ENCODE data around the gene CDX1. TPM values are rescaled to one million over a fixed set of nuclear protein-coding genes. Genes with fewer than 3 reads are reported as not detected.

CDX1 gene
- total and polyA plus RNA-seq, 2 experiments from 2014 or later, result 0.62 TPM; not detected in 1

GRCh38 chr5:150144879-150145278, 21.7 kb upstream of the CDX1 start:
- Histone ChIP-seq H3K9me3 (ENCODE audit: low read depth) (no peaks in the 10 kb centered on the region), H3K27me3 (no peaks in the 10 kb centered on the region), H3K27ac (peak overlapping the region; percentile 70), H3K36me3 (no peaks in the 10 kb centered on the region), H3K4me1 (ENCODE audit: low read depth) (peaks cover 35% of the 10 kb centered on the region), H3K4me3 (no peak overlapping the region)
- DNase-seq (ENCODE audit: low read depth in 1 of 2, low spot score in 1 of 2), result peak in 1 of 2 donors; percentile 49
- TF ChIP-seq CTCF (IDR thresholded peaks at IDR 0.05; ENCODE audit: low read depth, low read length), result no peak

GRCh38 chr5:150146235-150146634, 20.3 kb upstream of the CDX1 start:
- no peaks in the 10 kb centered on the region for H3K9me3 ChIP-seq (ENCODE audit: low read depth)
- no peak for DNase-seq (ENCODE audit: low read depth in 1 of 2, low spot score in 1 of 2)
- no peaks in the 10 kb centered on the region for H3K36me3 ChIP-seq
- no peak for TF ChIP-seq CTCF (IDR thresholded peaks at IDR 0.05; ENCODE audit: low read depth, low read length)
- H3K4me1 ChIP-seq (ENCODE audit: low read depth), result peaks cover 35% of the 10 kb centered on the region
- no peak overlapping the region for H3K27ac ChIP-seq
- no peak overlapping the region for H3K4me3 ChIP-seq
- no peaks in the 10 kb centered on the region for H3K27me3 ChIP-seq

GRCh38 chr5:150146862-150147601, 19.5 kb upstream of the CDX1 start:
- no peaks in the 10 kb centered on the region for H3K36me3 ChIP-seq
- H3K4me1 ChIP-seq (ENCODE audit: low read depth), result peaks cover 30% of the 10 kb centered on the region
- H3K27me3 ChIP-seq, result no peaks in the 10 kb centered on the region
- no peak overlapping the region for H3K27ac ChIP-seq
- H3K4me3 ChIP-seq, result no peak overlapping the region
- TF ChIP-seq CTCF (IDR thresholded peaks at IDR 0.05; ENCODE audit: low read depth, low read length), result no peak
- no peak for DNase-seq (ENCODE audit: low read depth in 1 of 2, low spot score in 1 of 2)
- no peaks in the 10 kb centered on the region for H3K9me3 ChIP-seq (ENCODE audit: low read depth)

GRCh38 chr5:150147670-150148069, 18.9 kb upstream of the CDX1 start:
- H3K4me1 ChIP-seq (ENCODE audit: low read depth), result peaks cover 24% of the 10 kb centered on the region
- no peaks in the 10 kb centered on the region for H3K9me3 ChIP-seq (ENCODE audit: low read depth)
- no peak for DNase-seq (ENCODE audit: low read depth in 1 of 2, low spot score in 1 of 2)
- TF ChIP-seq CTCF (IDR thresholded peaks at IDR 0.05; ENCODE audit: low read depth, low read length), result no peak
- no peaks in the 10 kb centered on the region for H3K27me3 ChIP-seq
- no peak overlapping the region for H3K4me3 ChIP-seq
- no peak overlapping the region for H3K27ac ChIP-seq
- H3K36me3 ChIP-seq, result no peaks in the 10 kb centered on the region

- H3K27me3 ChIP-seq, result no peaks in the 10 kb centered on the region
- H3K4me3 ChIP-seq, result no peak overlapping the region
- H3K9me3 ChIP-seq (ENCODE audit: low read depth), result no peaks in the 10 kb centered on the region
- H3K36me3 ChIP-seq, result no peaks in the 10 kb centered on the region
- peak in 1 of 2 donors; percentile 59 for DNase-seq (ENCODE audit: low read depth in 1 of 2, low spot score in 1 of 2)
- H3K4me1 ChIP-seq (ENCODE audit: low read depth), result peaks cover 18% of the 10 kb centered on the region
- no peak for TF ChIP-seq CTCF (IDR thresholded peaks at IDR 0.05; ENCODE audit: low read depth, low read length)
- H3K27ac ChIP-seq, result no peak overlapping the region
Measured at GRCh38 chr5:150148117-150148927, 18.3 kb upstream of the CDX1 start.

All from cardiac muscle cell (in vitro differentiated cells and primary cell).